GM20000 (cell line): Measurements from ENCODE around the gene C4orf17.

Experiments
- DNase-seq: peaks from one replicate; pipeline ENCODE4 v3.0.0; 2012; ENCODE audit warnings: low spot score
- CTCF ChIP-seq: IDR thresholded peaks from 2 replicates; pipeline ENCODE4 v1.5.1; 2012; ENCODE audit warnings: mild to moderate bottlenecking, control low read depth; ENCODE audit errors: extremely low read depth, missing control alignments

C4orf17 gene

DNA sequence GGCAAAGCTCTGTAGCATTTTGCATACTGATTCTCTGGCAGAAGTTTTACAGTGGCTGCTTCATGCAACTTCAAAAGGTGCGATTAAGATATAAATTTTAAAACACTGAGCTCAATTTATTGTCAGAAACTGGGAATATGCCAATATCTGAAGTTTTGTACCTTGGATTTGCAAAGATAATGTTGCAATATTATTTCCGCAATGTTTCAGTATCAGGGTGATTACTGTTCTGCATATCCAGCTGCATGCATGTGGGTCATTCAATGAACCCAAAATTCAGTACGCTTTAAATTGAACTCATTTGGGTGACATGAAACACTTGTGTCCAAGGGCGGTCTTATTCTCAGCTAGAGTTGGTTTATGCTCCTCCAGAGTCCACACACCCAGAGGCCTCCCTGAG lies 26.9 kb downstream of the C4orf17 start:
- no peak for TF ChIP-seq CTCF
- DNase-seq, result no peak

GRCh38 chr4:99540277-99540939 lies 29.6 kb downstream of the C4orf17 start:
- no peak for DNase-seq
- TF ChIP-seq CTCF, result no peak

DNA sequence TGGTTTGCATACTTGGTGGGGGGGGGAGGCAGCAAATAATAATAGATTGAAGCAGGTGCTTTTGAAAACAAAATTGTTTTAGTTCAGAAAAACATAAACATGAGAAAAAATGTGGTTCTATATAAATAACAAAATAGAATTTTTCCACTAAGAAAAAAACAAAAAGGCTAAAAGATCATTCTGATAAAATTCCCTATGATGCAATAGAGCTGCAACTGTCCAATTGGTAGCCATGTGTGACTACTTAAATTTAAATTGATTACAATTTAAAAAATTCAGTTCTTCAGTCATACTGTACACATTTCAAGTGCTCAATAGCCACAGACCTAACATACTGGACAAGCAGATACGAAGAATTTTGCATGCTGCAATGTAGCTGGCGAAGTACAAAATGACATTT lies 42.1 kb downstream of the C4orf17 start:
- TF ChIP-seq CTCF, result no peak
- DNase-seq, result no peak

GRCh38 chr4:99563310-99564186 lies 52.7 kb downstream of the C4orf17 start, which contains the start of gene TRMT10A:
TRMT10A (minus strand) TSS chr4:99564039; CDS start chr4:99559338, 4,701 bp downstream.
- DNase-seq, result peak; percentile 83
- TF ChIP-seq CTCF, result no peak

GRCh38 chr4:99564921-99565320 lies 54.1 kb downstream of the C4orf17 start:
- no peak for DNase-seq
- TF ChIP-seq CTCF, result no peak

DNA sequence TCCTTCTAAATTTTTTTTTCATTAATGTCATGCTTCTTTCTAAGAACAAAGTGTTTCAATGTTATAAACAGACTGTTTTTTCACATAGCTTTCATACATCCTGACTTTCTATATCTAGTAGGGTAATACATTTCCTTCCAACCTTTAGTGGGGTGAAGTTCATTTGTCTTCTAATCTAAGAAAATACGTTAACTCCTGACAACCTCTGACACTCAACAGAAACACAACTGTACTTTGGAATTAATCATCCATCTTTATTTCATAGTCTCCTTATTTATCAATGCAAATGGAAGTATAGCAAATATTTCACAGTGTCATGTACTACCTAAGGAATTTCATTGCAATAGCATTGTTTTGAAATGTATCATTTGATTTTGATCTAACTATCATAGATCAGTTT lies 61.1 kb downstream of the C4orf17 start:
- DNase-seq, result no peak
- no peak for TF ChIP-seq CTCF
